Upper lobe of right lung (tissue), 1 donor: ENCODE results near the gene GALNTL6. TPM values are rescaled to one million over a fixed set of nuclear protein-coding genes. Genes with fewer than 3 reads are reported as not detected.

Experiments
- ATAC-seq: fragments of 200-7000 bp; cut with Tn5 transposase; one replicate; pipeline ENCODE4 v1.9.1; 2020; ENCODE audit warnings: mild to moderate bottlenecking, moderate library complexity
- DNase-seq: peaks from one replicate; pipeline ENCODE4 v3.0.0-alpha.2; 2020
- H3K27ac ChIP-seq: fragments of 200-600 bp; one replicate; pipeline ENCODE4 v1.8.0; 2022
- H3K27me3 ChIP-seq: fragments of 200-600 bp; one replicate; pipeline ENCODE4 v1.8.0; 2022; ENCODE audit warnings: mild to moderate bottlenecking
- H3K36me3 ChIP-seq: fragments of 200-600 bp; one replicate; pipeline ENCODE4 v1.8.0; 2022
- H3K4me1 ChIP-seq: fragments of 200-600 bp; one replicate; pipeline ENCODE4 v1.8.0; 2022
- H3K4me3 ChIP-seq: fragments of 200-600 bp; one replicate; pipeline ENCODE4 v1.8.0; 2022; ENCODE audit warnings: mild to moderate bottlenecking
- H3K9me3 ChIP-seq: fragments of 200-600 bp; one replicate; pipeline ENCODE4 v1.8.0; 2022
- CTCF ChIP-seq: fragments of 200-600 bp; IDR thresholded peaks from one replicate; pipeline ENCODE4 v1.8.0; 2022; ENCODE audit warnings: antibody characterized with exemption
- intact Hi-C: fragments of 100-400 bp; cut with DNase I; formaldehyde crosslinking; loops from one replicate; pipeline ENCODE4 v1.11.0; 2022
- total RNA-seq: library from RNA; stranded (reverse); fragmentation: NEBNext Ultra II Directional; extraction: Animal tissue kit (Norgen Biotek cat#: 25700); gene quantifications from one replicate; pipeline ENCODE4 v1.2.1, GENCODE V29; 2021
- donor health status: DM: no; HTN: yes; CAD: no; lungs with severe emphysema.

The GALNTL6 gene
- total RNA-seq, 1 donor from 2014 or later = 0.20 TPM

GRCh38 chr4:171940656-171941055 lies 127.5 kb downstream of the GALNTL6 start:
- H3K36me3 ChIP-seq = no peaks in the 10 kb centered on the region
- H3K27ac ChIP-seq = no peak overlapping the region
- intact Hi-C loops = no loop called here
- no peaks in the 10 kb centered on the region for H3K9me3 ChIP-seq
- H3K4me3 ChIP-seq = no peak overlapping the region
- no peak for TF ChIP-seq CTCF
- no peaks in the 10 kb centered on the region for H3K27me3 ChIP-seq
- DNase-seq = no peak
- no peak for ATAC-seq
- no peaks in the 10 kb centered on the region for H3K4me1 ChIP-seq

- DNase-seq (no peak), ATAC-seq (no peak)
- TF ChIP-seq CTCF = no peak
- no peaks in the 10 kb centered on the region for H3K9me3 ChIP-seq
- no peaks in the 10 kb centered on the region for H3K4me1 ChIP-seq
- no peaks in the 10 kb centered on the region for H3K27me3 ChIP-seq
- intact Hi-C loops = no loop called here
- no peak overlapping the region for H3K4me3 ChIP-seq
- H3K36me3 ChIP-seq = no peaks in the 10 kb centered on the region
- H3K27ac ChIP-seq = no peak overlapping the region
Measured at GRCh38 chr4:171947400-171947799, 134.2 kb downstream of the GALNTL6 start.

GRCh38 chr4:171948038-171948437 lies 134.8 kb downstream of the GALNTL6 start:
- no peaks in the 10 kb centered on the region for H3K9me3 ChIP-seq
- ATAC-seq (no peak), DNase-seq (no peak)
- no peaks in the 10 kb centered on the region for H3K36me3 ChIP-seq
- TF ChIP-seq CTCF = no peak
- no peak overlapping the region for H3K4me3 ChIP-seq
- no peak overlapping the region for H3K27ac ChIP-seq
- intact Hi-C loops = no loop called here
- H3K27me3 ChIP-seq = no peaks in the 10 kb centered on the region
- no peaks in the 10 kb centered on the region for H3K4me1 ChIP-seq

GRCh38 chr4:171954650-171955049 lies 141.4 kb downstream of the GALNTL6 start:
- TF ChIP-seq CTCF = no peak
- Histone ChIP-seq H3K36me3 (no peaks in the 10 kb centered on the region), H3K4me3 (no peak overlapping the region), H3K27ac (no peak overlapping the region), H3K4me1 (no peaks in the 10 kb centered on the region), H3K27me3 (no peaks in the 10 kb centered on the region), H3K9me3 (no peaks in the 10 kb centered on the region)
- DNase-seq (no peak), ATAC-seq (no peak)
- intact Hi-C loops = no loop called here

- H3K4me1 ChIP-seq = no peaks in the 10 kb centered on the region
- no peaks in the 10 kb centered on the region for H3K27me3 ChIP-seq
- ATAC-seq = no peak
- H3K27ac ChIP-seq = no peak overlapping the region
- DNase-seq = no peak
- no peaks in the 10 kb centered on the region for H3K9me3 ChIP-seq
- H3K4me3 ChIP-seq = no peak overlapping the region
- no peaks in the 10 kb centered on the region for H3K36me3 ChIP-seq
- intact Hi-C loops = no loop called here
- TF ChIP-seq CTCF = no peak
Measured at GRCh38 chr4:171956678-171957077, 143.5 kb downstream of the GALNTL6 start.

- no peaks in the 10 kb centered on the region for H3K36me3 ChIP-seq
- H3K27ac ChIP-seq = no peak overlapping the region
- H3K4me3 ChIP-seq = no peak overlapping the region
- no peak for TF ChIP-seq CTCF
- DNase-seq (no peak), ATAC-seq (no peak)
- no peaks in the 10 kb centered on the region for H3K27me3 ChIP-seq
- H3K4me1 ChIP-seq = no peaks in the 10 kb centered on the region
- intact Hi-C loops = no loop called here
- no peaks in the 10 kb centered on the region for H3K9me3 ChIP-seq
Measured at GRCh38 chr4:171962110-171962509, 148.9 kb downstream of the GALNTL6 start.
